ENCODE measurements around the gene HIGD1B.
A peak's percentile ranks its signal among the peaks of the same experiment; 100 is the strongest.
"Not testable (repeated sequence)": the region's sequence is repeated elsewhere in the genome, so short reads cannot be mapped to it uniquely, and the experiment has no call there.

Gene HIGD1B

GRCh38 chr17:44807093-44807816, 40.4 kb upstream of the HIGD1B start:
- H3K9ac ChIP-seq (ENCODE audit: low read length), result peak overlapping the region; percentile 58
- H2AFZ ChIP-seq (ENCODE audit: low read depth, low read length), result no peak overlapping the region
- H4K20me1 ChIP-seq (ENCODE audit: insufficient read depth, low read length), result peaks cover 5% of the 10 kb centered on the region; the same call in 1 of the 2 replicates
- H3K79me2 ChIP-seq (ENCODE audit: low read length), result peaks cover 44% of the 10 kb centered on the region
- TF ChIP-seq EZH2phosphoT487 (IDR thresholded peaks at IDR 0.05; ENCODE audit: low read depth) (no peak), CTCF (IDR thresholded peaks at IDR 0.05; ENCODE audit: low read depth, low read length) (no peak)
- H3K4me1 ChIP-seq (ENCODE audit: low read length), result peaks cover 25% of the 10 kb centered on the region
- no peaks in the 10 kb centered on the region for H3K9me3 ChIP-seq (ENCODE audit: insufficient read depth, low read length)
- H3K4me3 ChIP-seq (ENCODE audit: low read length), result peak overlapping the region; percentile 70
- H3K27ac ChIP-seq (ENCODE audit: low read length), result peak overlapping the region; percentile 83
- peak overlapping the region; percentile 95 for H3K4me2 ChIP-seq (ENCODE audit: low read length)
- no peaks in the 10 kb centered on the region for H3K27me3 ChIP-seq (ENCODE audit: low read depth, low read length)
- peaks cover 25% of the 10 kb centered on the region for H3K36me3 ChIP-seq (replicated peaks; ENCODE audit: low read depth, low read length)

GRCh38 chr17:44807817-44808155, 39.9 kb upstream of the HIGD1B start:
- H3K79me2 ChIP-seq (ENCODE audit: low read length), result peaks cover 48% of the 10 kb centered on the region
- H3K9ac ChIP-seq (ENCODE audit: low read length), result peak overlapping the region; percentile 58
- H3K4me3 ChIP-seq (ENCODE audit: low read length), result peak overlapping the region; percentile 70
- TF ChIP-seq CTCF (IDR thresholded peaks at IDR 0.05; ENCODE audit: low read depth, low read length) (no peak), EZH2phosphoT487 (IDR thresholded peaks at IDR 0.05; ENCODE audit: low read depth) (no peak)
- H2AFZ ChIP-seq (ENCODE audit: low read depth, low read length), result no peak overlapping the region
- peaks cover 23% of the 10 kb centered on the region for H3K36me3 ChIP-seq (replicated peaks; ENCODE audit: low read depth, low read length)
- no peaks in the 10 kb centered on the region for H3K27me3 ChIP-seq (ENCODE audit: low read depth, low read length)
- H3K9me3 ChIP-seq (ENCODE audit: insufficient read depth, low read length), result no peaks in the 10 kb centered on the region
- peak overlapping the region; percentile 83 for H3K27ac ChIP-seq (ENCODE audit: low read length)
- peaks cover 25% of the 10 kb centered on the region for H3K4me1 ChIP-seq (ENCODE audit: low read length)
- peaks cover 5% of the 10 kb centered on the region; the same call in 1 of the 2 replicates for H4K20me1 ChIP-seq (ENCODE audit: insufficient read depth, low read length)
- peak overlapping the region; percentile 95 for H3K4me2 ChIP-seq (ENCODE audit: low read length)

GRCh38 chr17:44808156-44808555, 39.5 kb upstream of the HIGD1B start:
- H3K27ac ChIP-seq (ENCODE audit: low read length), result peak overlapping the region; percentile 83
- H4K20me1 ChIP-seq (ENCODE audit: insufficient read depth, low read length), result peaks cover 5% of the 10 kb centered on the region; the same call in 1 of the 2 replicates
- peaks cover 20% of the 10 kb centered on the region for H3K36me3 ChIP-seq (replicated peaks; ENCODE audit: low read depth, low read length)
- no peaks in the 10 kb centered on the region for H3K9me3 ChIP-seq (ENCODE audit: insufficient read depth, low read length)
- H3K27me3 ChIP-seq (ENCODE audit: low read depth, low read length), result no peaks in the 10 kb centered on the region
- TF ChIP-seq CTCF (IDR thresholded peaks at IDR 0.05; ENCODE audit: low read depth, low read length) (no peak), EZH2phosphoT487 (IDR thresholded peaks at IDR 0.05; ENCODE audit: low read depth) (no peak)
- H3K79me2 ChIP-seq (ENCODE audit: low read length), result peaks cover 51% of the 10 kb centered on the region
- H3K4me2 ChIP-seq (ENCODE audit: low read length), result peak overlapping the region; percentile 95
- H3K4me3 ChIP-seq (ENCODE audit: low read length), result peak overlapping the region; percentile 70
- H3K9ac ChIP-seq (ENCODE audit: low read length), result peak overlapping the region; percentile 58
- H2AFZ ChIP-seq (ENCODE audit: low read depth, low read length), result no peak overlapping the region
- H3K4me1 ChIP-seq (ENCODE audit: low read length), result peaks cover 25% of the 10 kb centered on the region

- not testable (repeated sequence) for H3K9ac ChIP-seq (ENCODE audit: low read length); H3K4me3 ChIP-seq (ENCODE audit: low read length); H3K27me3 ChIP-seq (ENCODE audit: low read depth, low read length); H3K9me3 ChIP-seq (ENCODE audit: insufficient read depth, low read length); H3K4me2 ChIP-seq (ENCODE audit: low read length); H4K20me1 ChIP-seq (ENCODE audit: insufficient read depth, low read length); H2AFZ ChIP-seq (ENCODE audit: low read depth, low read length)
- Histone ChIP-seq H3K27ac (ENCODE audit: low read length) (peak overlapping the region; percentile 83), H3K4me1 (ENCODE audit: low read length) (peaks cover 25% of the 10 kb centered on the region), H3K79me2 (ENCODE audit: low read length) (peaks cover 57% of the 10 kb centered on the region), H3K36me3 (replicated peaks; ENCODE audit: low read depth, low read length) (peaks cover 17% of the 10 kb centered on the region)
Measured at GRCh38 chr17:44808656-44809388, 38.9 kb upstream of the HIGD1B start.
